Transverse colon (tissue), 4 donors: ENCODE data around the gene CCDC40.

Experiments used
- EP300 ChIP-seq: sonication (generic); formaldehyde crosslinking; IDR thresholded peaks from one replicate; pipeline ENCODE4 v1.6.1; 2017; ENCODE audit warnings: antibody characterized with exemption, low read depth
- POLR2A ChIP-seq: fragments of 450-650 bp; IDR thresholded peaks from one replicate; pipeline ENCODE4 v1.6.1; 2016; ENCODE audit warnings: antibody characterized with exemption, mild to moderate bottlenecking, moderate library complexity
- POLR2AphosphoS5 ChIP-seq, 3 donors: sonication (generic); formaldehyde crosslinking; IDR thresholded peaks; one replicate each; pipeline ENCODE4 v1.6.1; 2016; ENCODE audit warnings: antibody characterized with exemption in 3 of 3
- TF ChIP-seq, protein P1 (sequence below), 5 experiments: fragments of 200-600 bp in 3 of 5; fragments of 450-650 bp in 2 of 5; sonication (generic) in 3 of 5; IDR thresholded peaks; 1 replicate in 2 of 5; 2 replicates in 3 of 5; pipeline ENCODE4 v1.5.1; 2016 to 2017; ENCODE audit warnings: antibody characterized with exemption in 5 of 5, inconsistent platforms in 3 of 5, mild to moderate bottlenecking in 2 of 5, moderate library complexity in 1 of 5

DNA sequence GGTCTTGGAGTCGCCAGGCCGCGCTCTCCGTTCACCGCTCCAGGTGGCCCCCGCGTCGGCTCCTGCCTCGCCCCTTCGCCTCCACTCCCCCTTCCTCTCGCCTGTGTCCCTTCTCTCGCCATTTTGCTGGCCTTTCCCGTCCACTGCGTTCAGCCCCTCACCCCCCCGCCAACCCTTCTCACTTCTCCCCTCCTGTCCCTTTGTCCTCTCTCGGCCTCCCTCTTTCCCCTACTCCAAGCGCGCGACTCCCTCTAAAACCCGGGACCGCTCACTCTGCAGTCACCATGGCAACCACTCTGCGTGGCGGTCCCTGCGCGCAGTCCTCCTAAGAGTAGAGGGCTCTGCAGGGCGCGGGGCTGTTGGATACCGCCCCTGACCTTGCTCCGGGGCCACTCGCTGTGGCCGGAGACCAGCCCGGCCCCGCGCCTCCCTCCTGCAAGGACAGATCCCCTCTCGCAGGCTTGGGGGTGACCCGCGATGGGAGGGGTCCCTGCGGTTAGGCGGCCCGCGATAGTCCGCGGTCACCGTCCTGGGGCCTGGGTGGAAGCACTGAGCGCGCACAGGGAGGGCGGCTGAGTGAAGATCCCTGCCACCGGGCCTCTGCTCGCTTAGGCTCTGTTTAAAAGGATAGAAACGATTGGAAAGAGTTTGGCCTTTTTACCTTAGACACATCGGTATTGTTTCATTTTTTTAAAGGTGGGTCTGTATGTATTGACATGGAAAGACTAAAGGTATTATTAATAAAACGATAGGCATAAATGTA is 454 bp downstream of the CCDC40 start:
- TF ChIP-seq, protein P1, sequence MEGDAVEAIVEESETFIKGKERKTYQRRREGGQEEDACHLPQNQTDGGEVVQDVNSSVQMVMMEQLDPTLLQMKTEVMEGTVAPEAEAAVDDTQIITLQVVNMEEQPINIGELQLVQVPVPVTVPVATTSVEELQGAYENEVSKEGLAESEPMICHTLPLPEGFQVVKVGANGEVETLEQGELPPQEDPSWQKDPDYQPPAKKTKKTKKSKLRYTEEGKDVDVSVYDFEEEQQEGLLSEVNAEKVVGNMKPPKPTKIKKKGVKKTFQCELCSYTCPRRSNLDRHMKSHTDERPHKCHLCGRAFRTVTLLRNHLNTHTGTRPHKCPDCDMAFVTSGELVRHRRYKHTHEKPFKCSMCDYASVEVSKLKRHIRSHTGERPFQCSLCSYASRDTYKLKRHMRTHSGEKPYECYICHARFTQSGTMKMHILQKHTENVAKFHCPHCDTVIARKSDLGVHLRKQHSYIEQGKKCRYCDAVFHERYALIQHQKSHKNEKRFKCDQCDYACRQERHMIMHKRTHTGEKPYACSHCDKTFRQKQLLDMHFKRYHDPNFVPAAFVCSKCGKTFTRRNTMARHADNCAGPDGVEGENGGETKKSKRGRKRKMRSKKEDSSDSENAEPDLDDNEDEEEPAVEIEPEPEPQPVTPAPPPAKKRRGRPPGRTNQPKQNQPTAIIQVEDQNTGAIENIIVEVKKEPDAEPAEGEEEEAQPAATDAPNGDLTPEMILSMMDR (IDR thresholded peaks at IDR 0.05) = no peak
- TF ChIP-seq POLR2AphosphoS5 (IDR thresholded peaks at IDR 0.05) = no peak
- no peak for TF ChIP-seq POLR2A
- no peak for TF ChIP-seq EP300
